H9 (cell line): ENCODE data around the gene C1QBP. TPM values are rescaled to one million over a fixed set of nuclear protein-coding genes. Genes with fewer than 3 reads are reported as not detected.

ENCODE experiments used
- DNase-seq: peaks from one replicate; pipeline ENCODE4 v3.0.0-alpha.2; 2017
- H2AFZ ChIP-seq: one replicate; pipeline ENCODE4 v1.6.1; 2013; ENCODE audit warnings: mild to moderate bottlenecking, low read length, control low read depth, moderate library complexity
- H2AK5ac ChIP-seq: 2 replicates; pipeline ENCODE4 v1.6.1; 2013; ENCODE audit warnings: low read length, control low read depth, mixed read lengths; ENCODE audit not compliant: insufficient read length
- H2BK120ac ChIP-seq: one replicate; pipeline ENCODE4 v1.6.1; 2013; ENCODE audit warnings: low read depth, mild to moderate bottlenecking, low read length, control low read depth, inconsistent platforms; ENCODE audit not compliant: poor library complexity, severe bottlenecking
- H2BK12ac ChIP-seq: 2 replicates; pipeline ENCODE4 v1.6.1; 2013; ENCODE audit warnings: low read length, control low read depth, mixed read lengths, low read depth; ENCODE audit not compliant: insufficient read length
- H2BK15ac ChIP-seq: 2 replicates; pipeline ENCODE4 v1.6.1; 2013; ENCODE audit warnings: low read depth, low read length, control low read depth
- H2BK20ac ChIP-seq: one replicate; pipeline ENCODE4 v1.6.1; 2013; ENCODE audit warnings: low read depth, mild to moderate bottlenecking, low read length, control low read depth, inconsistent platforms; ENCODE audit not compliant: poor library complexity, severe bottlenecking
- H2BK5ac ChIP-seq: 2 replicates; pipeline ENCODE4 v1.6.1; 2013; ENCODE audit warnings: low read length, control low read depth, mixed read lengths; ENCODE audit not compliant: insufficient read length
- H3K14ac ChIP-seq: 2 replicates; pipeline ENCODE4 v1.6.1; 2013; ENCODE audit warnings: low read length, control low read depth; ENCODE audit not compliant: insufficient read depth
- H3K18ac ChIP-seq: 2 replicates; pipeline ENCODE4 v1.6.1; 2013; ENCODE audit warnings: low read depth, mild to moderate bottlenecking, mixed read lengths, low read length, control low read depth; ENCODE audit not compliant: insufficient read length
- H3K23ac ChIP-seq: 2 replicates; pipeline ENCODE4 v1.6.1; 2013; ENCODE audit warnings: low read length, control low read depth, mixed read lengths, low read depth; ENCODE audit not compliant: insufficient read length
- H3K23me2 ChIP-seq: 2 replicates; pipeline ENCODE4 v1.6.1; 2013; ENCODE audit warnings: low read depth, mild to moderate bottlenecking, mixed read lengths, low read length, control low read depth; ENCODE audit not compliant: insufficient read length, poor library complexity, severe bottlenecking
- H3K27ac ChIP-seq: 2 replicates; pipeline ENCODE4 v1.5.1; 2013; ENCODE audit warnings: low read length, control low read depth, mixed read lengths, low read depth; ENCODE audit not compliant: insufficient read length
- H3K27me3 ChIP-seq: 2 replicates; pipeline ENCODE4 v1.6.1; 2013; ENCODE audit warnings: low read length, control low read depth, inconsistent platforms; ENCODE audit not compliant: insufficient read depth
- H3K4ac ChIP-seq: 2 replicates; pipeline ENCODE4 v1.6.1; 2013; ENCODE audit warnings: low read depth, mild to moderate bottlenecking, control low read depth, inconsistent platforms, low read length, moderate library complexity
- H3K4me1 ChIP-seq: 2 replicates; pipeline ENCODE4 v1.6.1; 2013; ENCODE audit warnings: low read length, control low read depth, inconsistent platforms; ENCODE audit not compliant: insufficient read depth
- H3K4me2 ChIP-seq: 2 replicates; pipeline ENCODE4 v1.6.1; 2013; ENCODE audit warnings: low read length, control low read depth, mixed read lengths; ENCODE audit not compliant: insufficient read length, insufficient read depth
- H3K56ac ChIP-seq: 2 replicates; pipeline ENCODE4 v1.6.1; 2013; ENCODE audit warnings: low read depth, mild to moderate bottlenecking, mixed read lengths, low read length, control low read depth; ENCODE audit not compliant: insufficient read length
- H3K79me1 ChIP-seq: 2 replicates; pipeline ENCODE4 v1.6.1; 2013; ENCODE audit warnings: low read depth, mild to moderate bottlenecking, moderate library complexity, low read length, control low read depth, inconsistent platforms; ENCODE audit not compliant: insufficient read depth, poor library complexity, severe bottlenecking
- H3K79me2 ChIP-seq: 2 replicates; pipeline ENCODE4 v1.6.1; 2013; ENCODE audit warnings: low read length, control low read depth, inconsistent platforms; ENCODE audit not compliant: insufficient read depth
- H3K9ac ChIP-seq: 2 replicates; pipeline ENCODE4 v1.6.1; 2013; ENCODE audit warnings: low read length, control low read depth, mixed read lengths; ENCODE audit not compliant: insufficient read length; ENCODE audit errors: extremely low read depth
- H3K9me3 ChIP-seq: one replicate; pipeline ENCODE4 v1.6.1; 2013; ENCODE audit warnings: low read depth, low read length, inconsistent platforms; ENCODE audit not compliant: control insufficient read depth
- H3T11ph ChIP-seq: one replicate; pipeline ENCODE4 v1.6.1; 2013; ENCODE audit warnings: mild to moderate bottlenecking, low read length, control low read depth, inconsistent platforms
- H4K20me1 ChIP-seq: one replicate; pipeline ENCODE4 v1.6.1; 2013; ENCODE audit not compliant: control insufficient read depth, insufficient read length, insufficient read depth
- H4K5ac ChIP-seq: 2 replicates; pipeline ENCODE4 v1.6.1; 2013; ENCODE audit warnings: low read depth, mild to moderate bottlenecking, mixed read lengths, low read length, control low read depth; ENCODE audit not compliant: insufficient read length
- H4K8ac ChIP-seq: replicated peaks from 2 replicates; pipeline ENCODE4 v1.6.1; 2013; ENCODE audit warnings: low read length, control low read depth, mixed read lengths, low read depth; ENCODE audit not compliant: insufficient read length
- H4K91ac ChIP-seq: 2 replicates; pipeline ENCODE4 v1.6.1; 2013; ENCODE audit warnings: low read depth, mild to moderate bottlenecking, moderate library complexity, mixed read lengths, low read length, control low read depth; ENCODE audit not compliant: insufficient read length
- H3K27ac Mint-ChIP-seq, 3 experiments: 2 replicates in 2 of 3; 3 replicates in 1 of 3; pipeline ENCODE4 v1.8.0; 2020 to 2021; ENCODE audit warnings: mixed read lengths in 3 of 3, mild to moderate bottlenecking in 1 of 3, moderate library complexity in 1 of 3
- H3K27me3 Mint-ChIP-seq: 2 replicates; pipeline ENCODE4 v1.8.0; 2021; ENCODE audit warnings: low read depth, mild to moderate bottlenecking, moderate library complexity, mixed read lengths
- H3K36me3 Mint-ChIP-seq, 3 experiments: 2 replicates in 2 of 3; 3 replicates in 1 of 3; pipeline ENCODE4 v1.8.0; 2020 to 2021; ENCODE audit warnings: low read depth in 3 of 3, mixed read lengths in 3 of 3; ENCODE audit not compliant: insufficient read depth in 1 of 3
- H3K4me1 Mint-ChIP-seq, 2 experiments: 2 replicates each; pipeline ENCODE4 v1.8.0; 2020; ENCODE audit warnings: mixed read lengths in 2 of 2
- H3K4me3 Mint-ChIP-seq, 2 experiments: 2 replicates in 1 of 2; 3 replicates in 1 of 2; pipeline ENCODE4 v1.8.0; 2020 to 2021; ENCODE audit warnings: mild to moderate bottlenecking in 2 of 2, mixed read lengths in 2 of 2, moderate library complexity in 1 of 2
- H3K9me3 Mint-ChIP-seq, 2 experiments: 2 replicates in 1 of 2; 3 replicates in 1 of 2; pipeline ENCODE4 v1.8.0; 2020; ENCODE audit warnings: mild to moderate bottlenecking in 2 of 2, mixed read lengths in 2 of 2, moderate library complexity in 1 of 2
- WGBS: extraction: QIAGEN DNeasy Blood & Tissue Kit; methylation state at CpG from one replicate; pipeline ENCODE4 v1.1.7; 2013; ENCODE audit warnings: missing lambda C conversion rate, low lambda C conversion rate, mixed read lengths; ENCODE audit not compliant: insufficient read length; ENCODE audit errors: extremely low coverage; 5-methylcytosine and 5-hydroxymethylcytosine counted together
- total RNA-seq: library from RNA; stranded (reverse); gene quantifications from 2 replicates; pipeline ENCODE4 v1.2.1, GENCODE V29; 2021
- TF ChIP-seq, protein P1 (sequence below): fragments of 200-600 bp; sonication (generic); conservative IDR thresholded peaks from 3 replicates; pipeline ENCODE4 v1.8.0; 2021; ENCODE audit warnings: antibody characterized with exemption, mild to moderate bottlenecking

C1QBP gene
- total RNA-seq, 1 experiment from 2014 or later, result 390 TPM

DNA sequence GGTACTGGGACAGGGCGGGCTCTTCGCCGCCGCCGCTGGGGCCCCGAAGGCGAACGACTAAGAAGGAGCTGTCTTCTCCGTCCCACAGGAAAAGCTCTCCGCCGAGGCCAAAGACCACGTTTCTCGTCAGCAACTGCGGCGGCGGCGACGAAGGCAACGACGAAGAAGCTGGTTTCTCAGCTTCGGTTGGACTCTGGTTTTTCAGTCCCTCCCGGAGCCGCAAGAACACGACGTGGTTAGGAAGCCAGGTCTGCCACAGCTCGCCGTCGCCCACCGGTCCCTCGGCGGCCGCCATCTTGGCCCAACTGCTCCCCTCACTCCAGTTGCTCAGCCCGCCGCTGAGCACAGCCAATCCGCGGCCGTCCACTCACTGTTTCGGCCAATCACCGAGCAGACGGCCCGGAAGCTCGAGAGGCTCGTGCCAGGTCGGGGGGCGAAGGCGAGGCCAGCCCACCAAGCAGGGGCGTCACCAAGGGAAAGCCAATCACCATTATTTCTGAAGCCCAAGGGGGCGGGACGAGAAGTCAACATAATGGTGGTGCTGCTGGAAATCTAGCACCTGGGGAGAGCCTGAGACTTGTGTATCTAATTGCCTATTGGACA lies 19.5 kb downstream of the C1QBP start, which contains the start of gene NUP88:
NUP88 (minus strand) TSS at position 307 of the 603 bp plus-strand sequence; CDS start at position 295, 12 bp downstream.
- H3K27ac ChIP-seq, result peak within 1 kb of the TSS; percentile 26
- no peak within 1 kb of the TSS for H2BK20ac ChIP-seq
- H2AK5ac ChIP-seq, result no peak within 1 kb of the TSS
- Mint-ChIP-seq H3K4me3 (peak within 1 kb of the TSS; percentile 98 to 100), H3K27me3 (no peaks in the 10 kb centered on the region), H3K9me3 (no peaks in the 10 kb centered on the region), H3K36me3 (peaks cover 21 to 57% (median 42%) of the 10 kb centered on the region in 3 experiments; a peak in 6 of 7 replicates), H3K27ac (peak within 1 kb of the TSS; percentile 98 to 99 (median 99)), H3K4me1 (peaks cover 9 to 19% of the 10 kb centered on the region in 2 experiments)
- H3T11ph ChIP-seq, result no peak within 1 kb of the TSS
- H4K5ac ChIP-seq, result peak within 1 kb of the TSS; percentile 47
- H4K91ac ChIP-seq, result no peak within 1 kb of the TSS
- H3K9ac ChIP-seq, result peak within 1 kb of the TSS; percentile 96
- H3K4me1 ChIP-seq, result no peaks in the 10 kb centered on the region
- H3K14ac ChIP-seq, result peak within 1 kb of the TSS; percentile 94
- peaks cover 20% of the 10 kb centered on the region; the same call in 1 of the 2 replicates for H3K79me2 ChIP-seq
- H4K20me1 ChIP-seq, result no peaks in the 10 kb centered on the region
- H2AFZ ChIP-seq, result peak within 1 kb of the TSS; percentile 63
- H3K56ac ChIP-seq, result peak within 1 kb of the TSS; percentile 42
- H4K8ac ChIP-seq, result no peak within 1 kb of the TSS
- H2BK12ac ChIP-seq, result no peak within 1 kb of the TSS
- no peak within 1 kb of the TSS for H3K23ac ChIP-seq
- peaks cover 8% of the 10 kb centered on the region for H3K23me2 ChIP-seq
- no peak within 1 kb of the TSS for H2BK15ac ChIP-seq
- peak within 1 kb of the TSS; percentile 98 for H3K4me2 ChIP-seq
- no peak within 1 kb of the TSS for H3K4ac ChIP-seq
- no peaks in the 10 kb centered on the region for H3K27me3 ChIP-seq
- peak; percentile 100 for DNase-seq
- H3K79me1 ChIP-seq, result peaks cover 6% of the 10 kb centered on the region
- H2BK120ac ChIP-seq, result no peak within 1 kb of the TSS
- peak within 1 kb of the TSS; percentile 8 for H2BK5ac ChIP-seq
- no peaks in the 10 kb centered on the region for H3K9me3 ChIP-seq
- TF ChIP-seq, protein P1, sequence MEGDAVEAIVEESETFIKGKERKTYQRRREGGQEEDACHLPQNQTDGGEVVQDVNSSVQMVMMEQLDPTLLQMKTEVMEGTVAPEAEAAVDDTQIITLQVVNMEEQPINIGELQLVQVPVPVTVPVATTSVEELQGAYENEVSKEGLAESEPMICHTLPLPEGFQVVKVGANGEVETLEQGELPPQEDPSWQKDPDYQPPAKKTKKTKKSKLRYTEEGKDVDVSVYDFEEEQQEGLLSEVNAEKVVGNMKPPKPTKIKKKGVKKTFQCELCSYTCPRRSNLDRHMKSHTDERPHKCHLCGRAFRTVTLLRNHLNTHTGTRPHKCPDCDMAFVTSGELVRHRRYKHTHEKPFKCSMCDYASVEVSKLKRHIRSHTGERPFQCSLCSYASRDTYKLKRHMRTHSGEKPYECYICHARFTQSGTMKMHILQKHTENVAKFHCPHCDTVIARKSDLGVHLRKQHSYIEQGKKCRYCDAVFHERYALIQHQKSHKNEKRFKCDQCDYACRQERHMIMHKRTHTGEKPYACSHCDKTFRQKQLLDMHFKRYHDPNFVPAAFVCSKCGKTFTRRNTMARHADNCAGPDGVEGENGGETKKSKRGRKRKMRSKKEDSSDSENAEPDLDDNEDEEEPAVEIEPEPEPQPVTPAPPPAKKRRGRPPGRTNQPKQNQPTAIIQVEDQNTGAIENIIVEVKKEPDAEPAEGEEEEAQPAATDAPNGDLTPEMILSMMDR, result no peak
- peak within 1 kb of the TSS; percentile 91 for H3K18ac ChIP-seq
- WGBS, result no CpG with 5 or more reads among the region's 49 CpGs
